Right atrium auricular region (tissue), 2 donors: ENCODE results near the gene PIK3C2G. TPM values are rescaled to one million over a fixed set of nuclear protein-coding genes. Genes with fewer than 3 reads are reported as not detected.

ENCODE experiments used
- DNase-seq: peaks from one replicate; pipeline ENCODE4 v3.0.0-alpha.2; 2019; ENCODE audit warnings: low spot score
- H3K27ac ChIP-seq, 2 donors: fragments of 200-600 bp; sonication (generic); 1 replicate in 1 of 2; 2 replicates in 1 of 2; pipeline ENCODE4 v1.5.1; 2016 to 2019
- H3K27me3 ChIP-seq, 2 donors: fragments of 200-600 bp; sonication (generic); one replicate each; pipeline versions ENCODE4 v1.5.1 to v1.6.0; 2017 to 2019
- H3K36me3 ChIP-seq: fragments of 200-600 bp; sonication (generic); one replicate; pipeline ENCODE4 v1.5.1; 2016
- H3K4me1 ChIP-seq, 2 donors: fragments of 200-600 bp; sonication (generic); one replicate each; pipeline versions ENCODE4 v1.5.1 to v1.6.0; 2017 to 2019
- H3K4me3 ChIP-seq, 2 donors: fragments of 200-600 bp; sonication (generic); 1 replicate in 1 of 2; 2 replicates in 1 of 2; pipeline ENCODE4 v1.5.1; 2017 to 2019; ENCODE audit warnings: mild to moderate bottlenecking in 1 of 2, moderate library complexity in 1 of 2
- H3K9me3 ChIP-seq, 2 donors: fragments of 200-600 bp; sonication (generic); one replicate each; pipeline ENCODE4 v1.5.1; 2019
- CTCF ChIP-seq, 2 donors: fragments of 200-600 bp; sonication (generic); IDR thresholded peaks; one replicate each; pipeline ENCODE4 v1.5.1; 2019; ENCODE audit warnings: antibody characterized with exemption in 2 of 2
- total RNA-seq, 2 donors: library from RNA; depleted of rRNA; stranded (reverse); fragments of >200 nt; gene quantifications; one replicate each; pipeline ENCODE4 v1.1.0, GENCODE V29; 2016

Gene PIK3C2G
- not detected for total RNA-seq

GRCh38 chr12:18261273-18261672 lies at the start of gene PIK3C2G:
Gene PIK3C2G (plus strand): TSS chr12:18261518. CDS start chr12:18282082, 20,564 bp downstream.
- no peaks in the 10 kb centered on the region for H3K9me3 ChIP-seq
- no peaks in the 10 kb centered on the region for H3K27me3 ChIP-seq
- H3K4me1 ChIP-seq = no peaks in the 10 kb centered on the region
- no peak for DNase-seq
- H3K4me3 ChIP-seq = no peak within 1 kb of the TSS
- TF ChIP-seq CTCF (IDR thresholded peaks at IDR 0.05) = no peak
- H3K36me3 ChIP-seq = no peaks in the 10 kb centered on the region
- H3K27ac ChIP-seq = no peak within 1 kb of the TSS

- H3K36me3 ChIP-seq = no peaks in the 10 kb centered on the region
- TF ChIP-seq CTCF (IDR thresholded peaks at IDR 0.05) = no peak
- H3K27me3 ChIP-seq = no peaks in the 10 kb centered on the region
- DNase-seq = no peak
- H3K4me1 ChIP-seq = no peaks in the 10 kb centered on the region
- H3K27ac ChIP-seq = no peak overlapping the region
- no peak overlapping the region for H3K4me3 ChIP-seq
- H3K9me3 ChIP-seq = no peaks in the 10 kb centered on the region
Observed at GRCh38 chr12:18217966-18218365, 43.4 kb upstream of the PIK3C2G start.

- Histone ChIP-seq H3K27me3 (no peaks in the 10 kb centered on the region), H3K27ac (no peak overlapping the region), H3K9me3 (no peaks in the 10 kb centered on the region), H3K36me3 (no peaks in the 10 kb centered on the region), H3K4me1 (no peaks in the 10 kb centered on the region), H3K4me3 (no peak overlapping the region)
- DNase-seq = no peak
- TF ChIP-seq CTCF (IDR thresholded peaks at IDR 0.05) = no peak
Observed at GRCh38 chr12:18221726-18222125, 39.6 kb upstream of the PIK3C2G start.

- no peak for TF ChIP-seq CTCF (IDR thresholded peaks at IDR 0.05)
- Histone ChIP-seq H3K4me3 (no peak overlapping the region), H3K9me3 (no peaks in the 10 kb centered on the region), H3K27me3 (no peaks in the 10 kb centered on the region), H3K4me1 (no peaks in the 10 kb centered on the region), H3K27ac (no peak overlapping the region), H3K36me3 (no peaks in the 10 kb centered on the region)
- DNase-seq = no peak
Observed at GRCh38 chr12:18222699-18223098, 38.6 kb upstream of the PIK3C2G start.

- DNase-seq = no peak
- H3K9me3 ChIP-seq = no peaks in the 10 kb centered on the region
- H3K27me3 ChIP-seq = no peaks in the 10 kb centered on the region
- H3K4me3 ChIP-seq = no peak overlapping the region
- no peak overlapping the region for H3K27ac ChIP-seq
- H3K4me1 ChIP-seq = no peaks in the 10 kb centered on the region
- H3K36me3 ChIP-seq = no peaks in the 10 kb centered on the region
- TF ChIP-seq CTCF (IDR thresholded peaks at IDR 0.05) = peak in 1 of 2 donors; percentile 52
Observed at GRCh38 chr12:18224745-18225144, 36.6 kb upstream of the PIK3C2G start.

- Histone ChIP-seq H3K36me3 (no peaks in the 10 kb centered on the region), H3K4me1 (no peaks in the 10 kb centered on the region), H3K27me3 (no peaks in the 10 kb centered on the region), H3K4me3 (no peak overlapping the region), H3K9me3 (peaks cover 0 to 20% of the 10 kb centered on the region in 2 donors), H3K27ac (no peak overlapping the region)
- TF ChIP-seq CTCF (IDR thresholded peaks at IDR 0.05) = no peak
- no peak for DNase-seq
Observed at GRCh38 chr12:18239526-18239925, 21.8 kb upstream of the PIK3C2G start.
